ENCODE data around the gene APPBP2. TPM values are rescaled to one million over a fixed set of nuclear protein-coding genes. Genes with fewer than 3 reads are reported as not detected.

Gene APPBP2
- total and polyA plus RNA-seq, 2 of the 8 experiments (the other 6 are each of a cell fraction or from before 2014, with no cell fraction given), result 3.3 to 18.0 TPM

- Histone ChIP-seq H2AK5ac (ENCODE audit: low read depth, low read length) (no peak overlapping the region), H3K79me1 (ENCODE audit: low read depth, low read length) (no peaks in the 10 kb centered on the region), H3K56ac (replicated peaks; ENCODE audit: insufficient read length, low read depth, low read length) (no peak overlapping the region), H4K8ac (ENCODE audit: extremely low read depth, insufficient read depth, low read length) (no peak overlapping the region), H4K5ac (ENCODE audit: insufficient read length, low read depth, low read length) (no peak overlapping the region), H2AFZ (ENCODE audit: low read length) (no peak overlapping the region), H4K91ac (replicated peaks; ENCODE audit: insufficient read length, low read length) (no peak overlapping the region), H3K4me1 (replicated peaks in 1 of 4; ENCODE audit: control insufficient read depth in 3 of 4, insufficient read depth in 4 of 4, low read length in 3 of 4) (no peaks in the 10 kb centered on the region), H3K14ac (ENCODE audit: insufficient read length) (no peak overlapping the region), H3K4me3 (ENCODE audit: extremely low read depth in 1 of 4, insufficient read depth in 2 of 4, low read depth in 3 of 4, low read length in 4 of 4) (no peak overlapping the region), H2BK120ac (replicated peaks; ENCODE audit: low read depth, low read length) (no peak overlapping the region), H2BK5ac (ENCODE audit: low read depth, low read length) (no peak overlapping the region), H3K18ac (ENCODE audit: extremely low read depth, low read length) (no peak overlapping the region), H2BK12ac (ENCODE audit: low read depth, low read length) (no peak overlapping the region), H3K36me3 (ENCODE audit: control insufficient read depth in 2 of 4, insufficient read depth in 4 of 4, low read length in 3 of 4) (no peaks in the 10 kb centered on the region; a peak in 1 of 8 replicates), H3K9me3 (ENCODE audit: insufficient read depth in 2 of 2, low read depth in 1 of 2, low read length in 1 of 2) (peaks cover 19 to 31% of the 10 kb centered on the region in 2 experiments), H3K4ac (replicated peaks; ENCODE audit: insufficient read length, low read depth, low read length) (no peak overlapping the region), H3K23me2 (ENCODE audit: low read depth, low read length) (no peaks in the 10 kb centered on the region), H3K9ac (replicated peaks in 1 of 4; ENCODE audit: extremely low read depth in 1 of 4, low read depth in 3 of 4, low read length in 3 of 4) (no peak overlapping the region), H4K20me1 (replicated peaks in 1 of 2; ENCODE audit: control insufficient read depth in 1 of 2, insufficient read depth in 2 of 2, low read length in 2 of 2) (no peaks in the 10 kb centered on the region), H3K27ac (ENCODE audit: low read depth, low read length) (no peak overlapping the region), H2BK20ac (ENCODE audit: low read length) (no peak overlapping the region), H3K4me2 (ENCODE audit: insufficient read depth in 1 of 2, low read depth in 2 of 2, low read length in 2 of 2) (no peak overlapping the region), H2BK15ac (ENCODE audit: low read length) (no peak overlapping the region), H3K79me2 (ENCODE audit: control insufficient read depth in 1 of 2, insufficient read depth in 2 of 2, low read length in 2 of 2) (no peaks in the 10 kb centered on the region), H3K23ac (ENCODE audit: insufficient read length) (no peak overlapping the region), H3K27me3 (replicated peaks in 1 of 4; ENCODE audit: control insufficient read depth in 3 of 4, extremely low read depth in 1 of 4, insufficient read depth in 3 of 4, low read length in 3 of 4) (no peaks in the 10 kb centered on the region)
- no peak for FAIRE-seq
- CTCF ChIA-PET (ENCODE audit: partially characterized antibody), result interaction anchor here (6.4 kb wide), 1 partner anchor 12 kb away, joined by 48 read pairs; no protein-coding TSS in a partner anchor
- DNase-seq (ENCODE audit: low read depth in 1 of 2, low spot score in 2 of 2), result no peak
- POLR2A ChIA-PET (ENCODE audit: partially characterized antibody), result interaction anchor here (0.8 kb wide), 1 partner anchor 68 kb away, joined by 3 read pairs; no protein-coding TSS in a partner anchor
- 95% methylated on average over 2 of the region's 2 CpGs; no CpG with 5 or more reads in 1 of the 2 experiments for WGBS, 2 experiments (ENCODE audit: extremely low coverage in 1 of 2, insufficient coverage in 1 of 2, insufficient read length in 1 of 2, insufficient replicate concordance in 2 of 2, low coverage in 1 of 2, low lambda C conversion rate in 2 of 2, missing lambda C conversion rate in 1 of 2)
- TF ChIP-seq PHF8 (conservative IDR thresholded peaks at IDR 0.05; ENCODE audit: low read depth, low read length), result no peak
- TF ChIP-seq POLR2AphosphoS5 (IDR thresholded peaks at IDR 0.05; ENCODE audit: low read depth, low read length), result no peak
- TF ChIP-seq SIRT6 (IDR thresholded peaks at IDR 0.05; ENCODE audit: low read length), result no peak
These were observed 31.8 kb upstream of the APPBP2 start for GRCh38 chr17:60557805-60558204.

Measured in H1 (cell line).